Esophagus muscularis mucosa (tissue), 4 donors: Measurements from ENCODE around the gene CBX2. TPM values are rescaled to one million over a fixed set of nuclear protein-coding genes. Genes with fewer than 3 reads are reported as not detected.

Experiments used
- DNase-seq: peaks from one replicate; pipeline ENCODE4 v3.0.0-alpha.2; 2017; ENCODE audit errors: extremely low spot score
- H3K27ac ChIP-seq, 4 donors: fragments of 200-600 bp; sonication (generic); replicated peaks in 1 of 4; 1 replicate in 3 of 4; 2 replicates in 1 of 4; pipeline ENCODE4 v1.5.1; 2016 to 2019; ENCODE audit warnings: mild to moderate bottlenecking in 1 of 4
- H3K27me3 ChIP-seq, 4 donors: fragments of 200-600 bp; sonication (generic); one replicate each; pipeline versions ENCODE4 v1.5.1 to v1.6.0; 2016 to 2019
- H3K36me3 ChIP-seq, 4 donors: fragments of 200-600 bp; sonication (generic); one replicate each; pipeline ENCODE4 v1.5.1; 2016 to 2019
- H3K4me1 ChIP-seq, 4 donors: fragments of 200-600 bp; sonication (generic); one replicate each; pipeline ENCODE4 v1.5.1; 2016 to 2019
- H3K4me3 ChIP-seq, 4 donors: fragments of 200-600 bp; sonication (generic); 1 replicate in 2 of 4; 2 replicates in 2 of 4; pipeline ENCODE4 v1.5.1; 2016 to 2019; ENCODE audit warnings: mild to moderate bottlenecking in 4 of 4, moderate library complexity in 1 of 4
- H3K9me3 ChIP-seq, 4 donors: fragments of 200-600 bp; sonication (generic); 1 replicate in 3 of 4; 2 replicates in 1 of 4; pipeline ENCODE4 v1.5.1; 2016 to 2019
- EP300 ChIP-seq: sonication (generic); formaldehyde crosslinking; IDR thresholded peaks from one replicate; pipeline ENCODE4 v1.6.1; 2017; ENCODE audit warnings: antibody characterized with exemption
- POLR2A ChIP-seq: fragments of 450-650 bp; IDR thresholded peaks from one replicate; pipeline ENCODE4 v1.6.1; 2017; ENCODE audit warnings: antibody characterized with exemption, moderate library complexity, mild to moderate bottlenecking, low read depth
- POLR2AphosphoS5 ChIP-seq, 2 donors: sonication (generic); formaldehyde crosslinking; IDR thresholded peaks; one replicate each; pipeline ENCODE4 v1.6.1; 2017; ENCODE audit warnings: antibody characterized with exemption in 2 of 2
- WGBS: methylation state at CpG from one replicate; pipeline ENCODE4 v1.1.5; 2018; 5-methylcytosine and 5-hydroxymethylcytosine counted together
- intact Hi-C: fragments of 100-400 bp; cut with DNase I; formaldehyde crosslinking; loops from one replicate; pipeline ENCODE4 v1.15.1; 2023
- total RNA-seq, 4 donors: library from RNA; depleted of rRNA; stranded (reverse); fragments of >200 nt; gene quantifications; one replicate each; pipeline versions ENCODE4 v1.1.0 to v1.2.1, GENCODE V29; 2016
- TF ChIP-seq, protein P1 (sequence below), 3 experiments: fragments of 200-600 bp in 2 of 3; fragments of 450-650 bp in 1 of 3; sonication (generic) in 2 of 3; IDR thresholded peaks; one replicate each; pipeline ENCODE4 v1.5.1; 2017 to 2019; ENCODE audit warnings: antibody characterized with exemption in 3 of 3, mild to moderate bottlenecking in 2 of 3, moderate library complexity in 1 of 3

CBX2 gene
- total RNA-seq, 4 donors from 2014 or later: 0.66 to 2.8 (median 1.5) TPM

DNA sequence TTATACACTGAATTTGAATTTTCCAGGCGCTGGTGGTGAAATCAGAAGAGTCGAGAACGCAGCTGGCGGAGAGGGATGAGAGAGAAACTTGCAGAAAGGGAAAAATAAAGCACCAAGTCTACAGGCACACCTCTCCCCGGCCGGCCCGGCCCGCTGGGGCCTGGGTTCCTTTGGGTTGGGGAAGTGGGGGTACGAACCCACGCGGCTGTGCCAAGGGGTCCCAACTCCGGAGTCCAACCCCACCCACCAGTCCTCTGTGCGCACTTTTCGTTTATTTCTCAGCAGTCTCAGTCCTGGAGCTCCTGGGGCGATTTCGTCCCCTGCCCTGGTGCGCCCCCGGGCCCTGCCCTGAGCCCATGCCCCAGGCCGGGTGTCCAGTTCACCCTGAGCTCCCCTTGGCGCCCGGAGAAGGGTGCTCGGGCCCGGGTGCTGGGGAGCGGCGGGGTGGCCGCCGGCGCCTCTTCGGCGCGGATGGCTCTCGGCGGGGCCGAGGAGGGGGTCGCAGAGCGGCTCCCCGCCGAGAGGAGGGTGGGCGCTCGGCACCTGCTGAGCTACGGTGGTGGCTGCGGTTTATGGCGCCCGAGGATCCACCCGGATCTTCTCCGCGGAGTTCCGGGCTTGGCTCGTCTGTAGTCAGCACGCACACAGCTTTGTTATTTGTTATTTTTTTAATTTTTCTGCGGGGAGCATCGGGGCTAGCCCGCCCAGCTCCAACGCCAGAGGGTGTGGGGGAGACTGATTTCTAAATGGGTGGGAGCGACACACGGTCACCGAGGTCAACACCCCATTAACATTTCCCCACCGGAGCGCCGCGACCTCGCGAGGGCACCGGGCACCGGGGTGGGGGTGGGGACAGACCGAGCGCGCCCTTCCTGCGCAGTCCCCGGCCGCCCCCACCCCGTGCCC is 34.7 kb downstream of the CBX2 start:
- peaks cover 48 to 71% (median 62%) of the 10 kb centered on the region in 4 donors for H3K4me1 ChIP-seq
- DNase-seq: no peak
- no peaks in the 10 kb centered on the region for H3K9me3 ChIP-seq
- peak overlapping the region; percentile 38 to 60 (median 41) for H3K4me3 ChIP-seq
- H3K36me3 ChIP-seq: no peaks in the 10 kb centered on the region
- peaks cover 35 to 100% (median 77%) of the 10 kb centered on the region in 4 donors for H3K27me3 ChIP-seq
- intact Hi-C loops: no loop called here
- peak in 1 of 2 donors; percentile 32 for TF ChIP-seq POLR2AphosphoS5 (IDR thresholded peaks at IDR 0.05)
- TF ChIP-seq, protein P1, sequence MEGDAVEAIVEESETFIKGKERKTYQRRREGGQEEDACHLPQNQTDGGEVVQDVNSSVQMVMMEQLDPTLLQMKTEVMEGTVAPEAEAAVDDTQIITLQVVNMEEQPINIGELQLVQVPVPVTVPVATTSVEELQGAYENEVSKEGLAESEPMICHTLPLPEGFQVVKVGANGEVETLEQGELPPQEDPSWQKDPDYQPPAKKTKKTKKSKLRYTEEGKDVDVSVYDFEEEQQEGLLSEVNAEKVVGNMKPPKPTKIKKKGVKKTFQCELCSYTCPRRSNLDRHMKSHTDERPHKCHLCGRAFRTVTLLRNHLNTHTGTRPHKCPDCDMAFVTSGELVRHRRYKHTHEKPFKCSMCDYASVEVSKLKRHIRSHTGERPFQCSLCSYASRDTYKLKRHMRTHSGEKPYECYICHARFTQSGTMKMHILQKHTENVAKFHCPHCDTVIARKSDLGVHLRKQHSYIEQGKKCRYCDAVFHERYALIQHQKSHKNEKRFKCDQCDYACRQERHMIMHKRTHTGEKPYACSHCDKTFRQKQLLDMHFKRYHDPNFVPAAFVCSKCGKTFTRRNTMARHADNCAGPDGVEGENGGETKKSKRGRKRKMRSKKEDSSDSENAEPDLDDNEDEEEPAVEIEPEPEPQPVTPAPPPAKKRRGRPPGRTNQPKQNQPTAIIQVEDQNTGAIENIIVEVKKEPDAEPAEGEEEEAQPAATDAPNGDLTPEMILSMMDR (IDR thresholded peaks at IDR 0.05): no peak
- 24% methylated on average over 48 of the region's 72 CpGs for WGBS
- no peak overlapping the region for H3K27ac ChIP-seq

- Histone ChIP-seq H3K27me3 (peaks cover 30 to 95% (median 68%) of the 10 kb centered on the region in 4 donors), H3K27ac (no peak overlapping the region), H3K4me3 (peak overlapping the region; percentile 38 to 60 (median 41)), H3K9me3 (no peaks in the 10 kb centered on the region), H3K36me3 (no peaks in the 10 kb centered on the region), H3K4me1 (peaks cover 48 to 71% (median 62%) of the 10 kb centered on the region in 4 donors)
- TF ChIP-seq POLR2A: no peak
- TF ChIP-seq POLR2AphosphoS5 (IDR thresholded peaks at IDR 0.05): no peak
- TF ChIP-seq EP300: no peak
- TF ChIP-seq, protein P1 (IDR thresholded peaks at IDR 0.05): no peak
- WGBS: 20% methylated on average over 1 of the region's 89 CpGs
- intact Hi-C loops: no loop called here
- DNase-seq: no peak
Observed at GRCh38 chr17:79813297-79814126, 35.6 kb downstream of the CBX2 start.

GRCh38 chr17:79814127-79814973 is 36.4 kb downstream of the CBX2 start:
- H3K27ac ChIP-seq: no peak overlapping the region
- no peak for DNase-seq
- peaks cover 22 to 90% (median 60%) of the 10 kb centered on the region in 4 donors for H3K27me3 ChIP-seq
- H3K36me3 ChIP-seq: no peaks in the 10 kb centered on the region
- TF ChIP-seq POLR2AphosphoS5 (IDR thresholded peaks at IDR 0.05) (no peak), EP300 (no peak), POLR2A (no peak)
- TF ChIP-seq, protein P1 (IDR thresholded peaks at IDR 0.05): no peak
- 39% methylated on average over 24 of the region's 43 CpGs for WGBS
- H3K9me3 ChIP-seq: no peaks in the 10 kb centered on the region
- peak overlapping the region; percentile 29 to 40 (median 38) for H3K4me3 ChIP-seq
- H3K4me1 ChIP-seq: peaks cover 48 to 65% (median 62%) of the 10 kb centered on the region in 4 donors
- intact Hi-C loops: no loop called here
